Measurements from ENCODE around the gene HMCN1. TPM values are rescaled to one million over a fixed set of nuclear protein-coding genes. Genes with fewer than 3 reads are reported as not detected.

Gene HMCN1
- total RNA-seq, 1 experiment from 2014 or later = 0.31 TPM

- Histone ChIP-seq H4K20me1 (ENCODE audit: insufficient read depth) (no peaks in the 10 kb centered on the region), H3K27me3 (ENCODE audit: insufficient read depth, low read depth) (no peaks in the 10 kb centered on the region), H3K9me3 (ENCODE audit: insufficient read depth, low read depth) (no peaks in the 10 kb centered on the region), H3F3A (ENCODE audit: insufficient read depth, low read depth) (no peaks in the 10 kb centered on the region), H3K4me3 (no peak overlapping the region), H3K9me2 (ENCODE audit: insufficient read depth) (no peaks in the 10 kb centered on the region), H3K4me2 (no peak overlapping the region), H2AFZ (no peak overlapping the region), H3K79me2 (ENCODE audit: low read depth) (no peaks in the 10 kb centered on the region), H3K4me1 (replicated peaks; ENCODE audit: insufficient read depth) (no peaks in the 10 kb centered on the region), H3K36me3 (ENCODE audit: low read depth) (no peaks in the 10 kb centered on the region), H3K27ac (no peak overlapping the region)
- no peak for DNase-seq
- TF ChIP-seq EZH2 (IDR thresholded peaks at IDR 0.05; ENCODE audit: low read depth) = no peak
- no peak for TF ChIP-seq CTCF (conservative IDR thresholded peaks at IDR 0.05)
- intact Hi-C loops (cut with micrococcal nuclease; ENCODE audit: unreplicated experiment) = no loop called here
- CTCF ChIA-PET = no interaction called here
- POLR2A ChIA-PET (ENCODE audit: unreplicated experiment) = no interaction called here
- no TSS peak for BruUV-seq (replicated peaks)
These were observed 109.2 kb downstream of the HMCN1 start for GRCh38 chr1:185843297-185843869.

- ChIA-PET CTCF (no interaction called here), POLR2A (ENCODE audit: unreplicated experiment) (no interaction called here)
- Histone ChIP-seq H3K36me3 (ENCODE audit: low read depth) (no peaks in the 10 kb centered on the region), H3K4me2 (no peak overlapping the region), H4K20me1 (ENCODE audit: insufficient read depth) (no peaks in the 10 kb centered on the region), H2AFZ (no peak overlapping the region), H3K79me2 (ENCODE audit: low read depth) (no peaks in the 10 kb centered on the region), H3K4me3 (no peak overlapping the region), H3K27ac (no peak overlapping the region), H3K27me3 (ENCODE audit: insufficient read depth, low read depth) (no peaks in the 10 kb centered on the region), H3K4me1 (replicated peaks; ENCODE audit: insufficient read depth) (no peaks in the 10 kb centered on the region), H3F3A (ENCODE audit: insufficient read depth, low read depth) (no peaks in the 10 kb centered on the region), H3K9me2 (ENCODE audit: insufficient read depth) (no peaks in the 10 kb centered on the region), H3K9me3 (ENCODE audit: insufficient read depth, low read depth) (no peaks in the 10 kb centered on the region)
- no TSS peak for BruUV-seq (replicated peaks)
- intact Hi-C loops (cut with micrococcal nuclease; ENCODE audit: unreplicated experiment) = no loop called here
- DNase-seq = no peak
- TF ChIP-seq CTCF (conservative IDR thresholded peaks at IDR 0.05) (no peak), EZH2 (IDR thresholded peaks at IDR 0.05; ENCODE audit: low read depth) (no peak)
These were observed 109.8 kb downstream of the HMCN1 start for GRCh38 chr1:185843986-185844385.

- Histone ChIP-seq H3K9me3 (ENCODE audit: insufficient read depth, low read depth) (no peaks in the 10 kb centered on the region), H3K9me2 (ENCODE audit: insufficient read depth) (no peaks in the 10 kb centered on the region), H3K4me3 (no peak overlapping the region), H3F3A (ENCODE audit: insufficient read depth, low read depth) (no peaks in the 10 kb centered on the region), H4K20me1 (ENCODE audit: insufficient read depth) (no peaks in the 10 kb centered on the region), H3K36me3 (ENCODE audit: low read depth) (no peaks in the 10 kb centered on the region), H2AFZ (no peak overlapping the region), H3K27me3 (ENCODE audit: insufficient read depth, low read depth) (no peaks in the 10 kb centered on the region), H3K79me2 (ENCODE audit: low read depth) (no peaks in the 10 kb centered on the region), H3K4me2 (no peak overlapping the region), H3K27ac (no peak overlapping the region), H3K4me1 (replicated peaks; ENCODE audit: insufficient read depth) (no peaks in the 10 kb centered on the region)
- no peak for DNase-seq
- ChIA-PET CTCF (no interaction called here), POLR2A (ENCODE audit: unreplicated experiment) (no interaction called here)
- TF ChIP-seq CTCF (conservative IDR thresholded peaks at IDR 0.05) (no peak), EZH2 (IDR thresholded peaks at IDR 0.05; ENCODE audit: low read depth) (no peak)
- intact Hi-C loops (cut with micrococcal nuclease; ENCODE audit: unreplicated experiment) = no loop called here
- BruUV-seq (replicated peaks) = no TSS peak
These were observed 112.7 kb downstream of the HMCN1 start for GRCh38 chr1:185846672-185847444.
